GM12892 (cell line): ENCODE results near the gene RABGAP1.

ENCODE experiments used
- POLR2A ChIP-seq: IDR thresholded peaks from 2 replicates; pipeline ENCODE4 v1.6.1; 2011; ENCODE audit warnings: low read depth, low read length, control low read depth
- POLR2AphosphoS5 ChIP-seq: IDR thresholded peaks from 2 replicates; pipeline ENCODE4 v1.6.1; 2011; ENCODE audit warnings: low read depth, low read length, control low read depth
- TAF1 ChIP-seq: IDR thresholded peaks from 2 replicates; pipeline ENCODE4 v1.6.1; 2011; ENCODE audit warnings: low read depth, mild to moderate bottlenecking, control low read depth, low read length, borderline replicate concordance

DNA sequence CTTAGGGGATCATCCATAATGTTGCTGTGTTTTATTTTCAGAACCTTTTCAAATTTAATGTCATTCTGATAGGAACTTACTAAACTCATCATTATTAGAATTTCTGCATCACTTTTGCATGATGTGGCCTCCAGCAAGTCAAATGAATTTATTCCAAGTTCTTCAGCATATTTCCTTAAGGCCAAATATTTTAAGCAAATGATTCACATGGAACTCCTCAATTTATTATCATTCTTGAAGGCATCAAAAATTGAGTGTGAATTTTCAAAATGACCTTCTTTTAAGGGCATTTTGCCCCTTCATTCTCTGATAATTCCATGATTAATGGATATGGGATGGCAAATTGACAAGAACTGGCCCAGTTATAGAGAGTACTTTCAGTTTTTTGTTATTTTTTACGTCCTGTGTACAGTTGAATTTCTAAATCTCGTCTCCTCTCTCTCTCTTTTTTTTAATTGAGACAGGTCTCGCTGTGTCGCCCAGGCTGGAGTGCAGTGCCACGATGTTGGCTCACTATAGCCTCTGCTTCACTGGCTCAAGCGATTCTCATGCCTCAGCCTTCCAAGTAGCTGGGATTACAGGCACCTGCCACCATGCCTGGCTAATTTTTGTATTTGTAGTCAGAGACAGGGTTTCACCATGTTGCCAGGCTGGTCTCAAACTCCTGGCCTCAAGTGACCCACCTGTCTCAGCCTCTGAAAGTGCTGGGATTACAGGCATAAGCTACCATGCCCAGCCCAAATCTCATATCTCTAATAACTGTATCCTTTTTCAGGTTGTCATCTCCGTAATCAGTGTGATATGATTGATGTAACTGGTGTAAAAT lies 121.7 kb downstream of the RABGAP1 start:
- no peak for TF ChIP-seq POLR2A
- no peak for TF ChIP-seq POLR2AphosphoS5
- TF ChIP-seq TAF1, result no peak
